Stomach (tissue), 9 donors: ENCODE measurements around the gene OASL. TPM values are rescaled to one million over a fixed set of nuclear protein-coding genes. Genes with fewer than 3 reads are reported as not detected.

Experiments used
- DNase-seq, 2 donors: peaks; one replicate each; pipeline versions ENCODE4 v3.0.0 to v3.0.0-alpha.2; 2013 to 2019
- H3K27ac ChIP-seq, 5 donors: fragments of 200-600 bp in 4 of 5; sonication (generic) in 4 of 5; one replicate each; pipeline ENCODE4 v1.5.1; 2013 to 2019; ENCODE audit warnings: mild to moderate bottlenecking in 1 of 5, moderate library complexity in 1 of 5
- H3K27me3 ChIP-seq, 3 donors: fragments of 200-600 bp; sonication (generic); one replicate each; pipeline ENCODE4 v1.5.1; 2017 to 2019; ENCODE audit warnings: mixed run types in 1 of 3
- H3K36me3 ChIP-seq, 4 donors: fragments of 200-600 bp; sonication (generic); 1 replicate in 3 of 4; 2 replicates in 1 of 4; pipeline ENCODE4 v1.5.1; 2016 to 2019
- H3K4me1 ChIP-seq, 4 donors: fragments of 200-600 bp; sonication (generic); one replicate each; pipeline ENCODE4 v1.5.1; 2016 to 2019
- H3K4me3 ChIP-seq, 4 donors: fragments of 200-600 bp; sonication (generic) in 3 of 4; one replicate each; pipeline ENCODE4 v1.5.1; 2016 to 2019; ENCODE audit warnings: mild to moderate bottlenecking in 1 of 4
- H3K9me3 ChIP-seq, 4 donors: fragments of 200-600 bp; sonication (generic); one replicate each; pipeline ENCODE4 v1.5.1; 2016 to 2019
- EP300 ChIP-seq: sonication (generic); formaldehyde crosslinking; IDR thresholded peaks from one replicate; pipeline ENCODE4 v1.6.1; 2017; ENCODE audit warnings: antibody characterized with exemption
- POLR2A ChIP-seq, 4 donors: fragments of 450-650 bp; IDR thresholded peaks; one replicate each; pipeline ENCODE4 v1.6.1; 2016; ENCODE audit warnings: antibody characterized with exemption in 4 of 4, control low read depth in 2 of 4, mild to moderate bottlenecking in 1 of 4, moderate library complexity in 1 of 4
- POLR2AphosphoS5 ChIP-seq, 3 donors: sonication (generic); formaldehyde crosslinking; IDR thresholded peaks; one replicate each; pipeline ENCODE4 v1.6.1; 2016; ENCODE audit warnings: antibody characterized with exemption in 3 of 3
- WGBS, 5 donors: extraction: QIAGEN DNeasy Blood & Tissue Kit in 3 of 5; methylation state at CpG; one replicate each; pipeline versions ENCODE4 v1.1.5 to v1.1.7; 2013 to 2018; 5-methylcytosine and 5-hydroxymethylcytosine counted together
- intact Hi-C: fragments of 100-400 bp; cut with DNase I; formaldehyde crosslinking; loops from one replicate; pipeline ENCODE4 v1.15.1; 2023; ENCODE audit warnings: low total_unique reads
- polyA plus RNA-seq, 3 donors: library from polyadenylated mRNA; stranded (reverse); fragments of 200-250 nt; gene quantifications; one replicate each; pipeline ENCODE4 v1.2.3, GENCODE V29; 2013
- total RNA-seq, 5 donors: library from RNA; depleted of rRNA; stranded (reverse); fragments of >200 nt; gene quantifications; one replicate each; pipeline versions ENCODE4 v1.1.0 to v1.2.3, GENCODE V29; 2014 to 2016
- TF ChIP-seq, protein P1 (sequence below), 7 experiments: fragments of 450-650 bp in 4 of 7; fragments of 200-600 bp in 3 of 7; sonication (generic) in 3 of 7; IDR thresholded peaks; one replicate each; pipeline ENCODE4 v1.5.1; 2016 to 2019; ENCODE audit warnings: antibody characterized with exemption in 7 of 7, control low read depth in 2 of 7, mild to moderate bottlenecking in 1 of 7
- donor health status: healthy with polysubstance abuse.
- donor health status: Bipolar disorder and iron deficiency.
- donor health status: healthy.

OASL gene
- total and polyA plus RNA-seq, 8 donors: 2.1 to 54.7 (median 22.0) TPM; not detected in 2

DNA sequence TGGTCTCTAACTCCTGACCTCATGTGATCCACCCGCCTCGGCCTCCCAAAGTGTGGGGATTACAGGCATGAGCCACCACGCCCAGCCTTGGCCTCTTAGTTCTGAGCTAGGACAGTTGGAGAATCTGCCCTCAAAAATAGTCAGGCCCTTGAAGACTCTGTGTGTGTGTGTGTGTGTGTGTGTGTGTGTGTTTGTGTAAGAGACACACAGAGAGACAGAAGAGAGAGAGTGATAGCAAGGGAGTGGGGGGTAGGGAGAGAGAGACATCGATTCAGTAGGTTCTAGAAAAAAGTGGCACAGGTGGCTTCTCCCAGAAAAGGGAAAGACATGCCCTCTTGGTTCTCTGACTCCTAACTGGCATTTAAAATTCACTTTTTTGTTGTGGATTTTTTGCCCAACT lies 55.3 kb downstream of the OASL start:
- H3K27me3 ChIP-seq: no peaks in the 10 kb centered on the region
- H3K27ac ChIP-seq: peak overlapping the region; percentile 70 to 92 (median 91)
- H3K4me1 ChIP-seq: peaks cover 20 to 47% (median 31%) of the 10 kb centered on the region in 4 donors
- DNase-seq: no peak
- peaks cover 0 to 5% (median 3%) of the 10 kb centered on the region in 4 donors for H3K36me3 ChIP-seq
- WGBS, 5 donors: 61 to 78% (median 62%) methylated on average over 4 of the region's 4 CpGs
- H3K9me3 ChIP-seq: no peaks in the 10 kb centered on the region
- TF ChIP-seq, protein P1, sequence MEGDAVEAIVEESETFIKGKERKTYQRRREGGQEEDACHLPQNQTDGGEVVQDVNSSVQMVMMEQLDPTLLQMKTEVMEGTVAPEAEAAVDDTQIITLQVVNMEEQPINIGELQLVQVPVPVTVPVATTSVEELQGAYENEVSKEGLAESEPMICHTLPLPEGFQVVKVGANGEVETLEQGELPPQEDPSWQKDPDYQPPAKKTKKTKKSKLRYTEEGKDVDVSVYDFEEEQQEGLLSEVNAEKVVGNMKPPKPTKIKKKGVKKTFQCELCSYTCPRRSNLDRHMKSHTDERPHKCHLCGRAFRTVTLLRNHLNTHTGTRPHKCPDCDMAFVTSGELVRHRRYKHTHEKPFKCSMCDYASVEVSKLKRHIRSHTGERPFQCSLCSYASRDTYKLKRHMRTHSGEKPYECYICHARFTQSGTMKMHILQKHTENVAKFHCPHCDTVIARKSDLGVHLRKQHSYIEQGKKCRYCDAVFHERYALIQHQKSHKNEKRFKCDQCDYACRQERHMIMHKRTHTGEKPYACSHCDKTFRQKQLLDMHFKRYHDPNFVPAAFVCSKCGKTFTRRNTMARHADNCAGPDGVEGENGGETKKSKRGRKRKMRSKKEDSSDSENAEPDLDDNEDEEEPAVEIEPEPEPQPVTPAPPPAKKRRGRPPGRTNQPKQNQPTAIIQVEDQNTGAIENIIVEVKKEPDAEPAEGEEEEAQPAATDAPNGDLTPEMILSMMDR (IDR thresholded peaks at IDR 0.05): no peak
- TF ChIP-seq POLR2AphosphoS5 (IDR thresholded peaks at IDR 0.05): no peak
- TF ChIP-seq EP300: no peak
- no peak for TF ChIP-seq POLR2A (IDR thresholded peaks at IDR 0.05)
- intact Hi-C loops: no loop called here
- H3K4me3 ChIP-seq: no peak overlapping the region

DNA sequence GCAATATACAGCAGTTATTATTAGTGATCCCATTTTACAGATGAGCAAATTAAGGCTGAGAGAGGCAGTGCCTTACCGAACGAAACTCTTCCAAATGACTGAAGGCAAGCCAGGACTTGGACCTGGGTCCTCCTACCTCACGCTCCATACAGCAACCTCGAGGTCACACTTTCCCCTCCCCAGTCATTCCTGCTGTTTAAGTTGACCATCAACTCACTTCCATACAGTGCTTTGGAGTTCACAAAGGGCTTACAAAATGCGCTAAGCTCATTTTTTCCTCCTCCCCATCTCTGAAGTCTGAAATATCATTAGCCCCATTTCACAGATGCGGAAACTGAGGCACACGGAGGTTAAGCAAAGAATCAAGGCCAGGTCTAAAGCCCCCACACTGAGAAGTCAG lies 56.4 kb downstream of the OASL start:
- no peak for TF ChIP-seq POLR2A (IDR thresholded peaks at IDR 0.05)
- TF ChIP-seq POLR2AphosphoS5 (IDR thresholded peaks at IDR 0.05): no peak
- TF ChIP-seq EP300: no peak
- TF ChIP-seq, protein P1 (IDR thresholded peaks at IDR 0.05): no peak
- H3K4me3 ChIP-seq: no peak overlapping the region
- H3K27ac ChIP-seq: peak overlapping the region; percentile 86 to 92 (median 91)
- H3K9me3 ChIP-seq: no peaks in the 10 kb centered on the region
- no peaks in the 10 kb centered on the region for H3K27me3 ChIP-seq
- WGBS, 5 donors: 70 to 82% (median 71%) methylated on average over 7 of the region's 7 CpGs
- peaks cover 20 to 58% (median 34%) of the 10 kb centered on the region in 4 donors for H3K4me1 ChIP-seq
- no peak for DNase-seq
- intact Hi-C loops: no loop called here
- H3K36me3 ChIP-seq: no peaks in the 10 kb centered on the region

DNA sequence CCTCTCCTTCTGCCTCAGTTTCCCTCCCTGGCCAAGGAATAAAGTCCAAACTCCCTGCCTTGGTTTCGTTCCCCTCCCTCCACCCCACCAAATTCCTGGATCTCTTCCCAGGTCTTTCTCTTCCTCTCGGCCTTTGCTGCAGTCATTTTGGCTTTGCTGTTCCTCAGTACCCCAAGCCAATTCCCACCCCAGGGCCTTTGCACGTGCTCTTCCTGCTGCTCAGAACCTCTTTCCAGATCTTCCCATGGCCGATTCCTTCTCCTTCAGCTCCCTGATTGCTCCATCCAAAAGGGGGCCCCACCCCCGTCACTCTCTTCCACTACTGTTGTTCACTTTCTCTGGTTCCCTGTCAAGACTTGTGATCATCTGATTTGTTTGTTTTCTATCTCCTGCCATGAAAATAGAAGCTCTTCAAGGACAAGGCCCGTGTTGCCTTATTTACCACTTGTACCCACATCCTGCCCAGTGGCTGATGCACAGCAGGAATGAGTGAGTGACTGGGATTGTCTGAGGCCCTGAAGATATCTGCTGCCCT lies 57.6 kb downstream of the OASL start:
- WGBS, 5 donors: 27 to 48% (median 34%) methylated on average over 6 of the region's 6 CpGs
- H3K36me3 ChIP-seq: no peaks in the 10 kb centered on the region
- no peaks in the 10 kb centered on the region for H3K27me3 ChIP-seq
- DNase-seq: no peak
- H3K4me1 ChIP-seq: peaks cover 21 to 59% (median 41%) of the 10 kb centered on the region in 4 donors
- intact Hi-C loops: no loop called here
- peak overlapping the region; percentile 86 to 92 (median 91) for H3K27ac ChIP-seq
- no peaks in the 10 kb centered on the region for H3K9me3 ChIP-seq
- H3K4me3 ChIP-seq: peak overlapping the region in 3 of 4 donors; percentile 55 to 66 (median 59)
- TF ChIP-seq POLR2A (IDR thresholded peaks at IDR 0.05): no peak
- TF ChIP-seq POLR2AphosphoS5 (IDR thresholded peaks at IDR 0.05): no peak
- TF ChIP-seq EP300: no peak
- TF ChIP-seq, protein P1 (IDR thresholded peaks at IDR 0.05): no peak

DNA sequence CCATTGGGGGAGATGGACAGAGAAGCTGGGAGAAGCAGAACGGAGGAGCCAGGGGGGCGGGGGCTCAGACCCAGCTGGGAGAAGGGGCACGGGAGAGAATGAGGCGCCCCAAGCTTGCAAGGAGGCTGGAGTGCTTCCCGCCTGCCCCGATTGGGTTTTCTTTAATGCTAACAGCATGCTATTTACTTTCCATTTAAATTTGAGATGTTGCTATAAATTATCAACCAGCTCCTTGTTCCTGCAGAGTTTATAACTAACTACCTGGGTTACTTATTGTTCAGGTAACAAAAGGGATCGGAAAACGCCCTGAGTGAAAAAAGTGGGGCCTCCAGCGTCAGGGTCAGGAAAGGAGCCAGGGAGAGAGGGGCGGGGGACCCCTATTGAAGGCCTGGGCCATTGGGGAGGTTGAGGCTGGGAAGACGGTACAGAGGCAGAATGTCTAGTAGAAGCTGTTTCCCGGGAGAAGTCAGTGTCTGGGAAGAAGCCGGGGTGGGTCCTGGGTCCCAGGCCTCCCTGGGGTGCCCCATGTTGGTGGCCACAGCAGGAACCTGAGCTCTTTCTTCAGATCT lies 58.2 kb downstream of the OASL start:
- peak; percentile 82 to 83 for DNase-seq
- Histone ChIP-seq H3K36me3 (no peaks in the 10 kb centered on the region), H3K4me1 (peaks cover 21 to 61% (median 45%) of the 10 kb centered on the region in 4 donors), H3K4me3 (peak overlapping the region; percentile 46 to 66 (median 57)), H3K9me3 (no peaks in the 10 kb centered on the region), H3K27me3 (no peaks in the 10 kb centered on the region), H3K27ac (peak overlapping the region; percentile 86 to 92 (median 91))
- intact Hi-C loops: no loop called here
- TF ChIP-seq, protein P1 (IDR thresholded peaks at IDR 0.05): no peak
- TF ChIP-seq POLR2A (IDR thresholded peaks at IDR 0.05): peak in 1 of 4 donors; percentile 41
- TF ChIP-seq POLR2AphosphoS5 (IDR thresholded peaks at IDR 0.05): peak in 2 of 3 donors; percentile 65 to 74
- 22 to 47% (median 43%) methylated on average over 13 of the region's 13 CpGs for WGBS, 5 donors
